Activated CD8-positive, alpha-beta T cell treated with anti-CD3 and anti-CD28 coated beads, Interleukin-2, amount 10 ng/mL, durations not matched to agents 7 days and 5 days (primary cell): ENCODE data around the gene ETV6. TPM values are rescaled to one million over a fixed set of nuclear protein-coding genes. Genes with fewer than 3 reads are reported as not detected.

Experiments
- ATAC-seq: fragments of 150-1000 bp; cut with Tn5 transposase; one replicate; pipeline ENCODE4 v1.10.0; 2021; ENCODE audit warnings: moderate library complexity
- CTCF ChIA-PET: fragments of 350-600 bp; sonication (Branson Sonifier 250); formaldehyde crosslinking; loops from one replicate; lab custom pipeline; 2021; ENCODE audit warnings: antibody characterized with exemption; lab: Charles Lee
- POLR2A ChIA-PET: fragments of 350-600 bp; sonication (Branson Sonifier 250); formaldehyde crosslinking; loops from one replicate; lab custom pipeline; 2021; ENCODE audit warnings: antibody characterized with exemption; lab: Charles Lee
- DNase-seq: peaks from one replicate; pipeline ENCODE4 v3.0.0-alpha.2; 2020
- H3K27ac Mint-ChIP-seq: one replicate; pipeline ENCODE4 v1.8.0; 2021; ENCODE audit warnings: mild to moderate bottlenecking, mixed read lengths
- H3K27me3 Mint-ChIP-seq: one replicate; pipeline ENCODE4 v1.8.0; 2021; ENCODE audit warnings: low read depth, mixed read lengths
- H3K36me3 Mint-ChIP-seq: one replicate; pipeline ENCODE4 v1.8.0; 2021; ENCODE audit warnings: low read depth, mixed read lengths
- H3K4me1 Mint-ChIP-seq: one replicate; pipeline ENCODE4 v1.8.0; 2021; ENCODE audit warnings: low read depth, mixed read lengths
- H3K4me3 Mint-ChIP-seq: one replicate; pipeline ENCODE4 v1.8.0; 2021; ENCODE audit warnings: mild to moderate bottlenecking, mixed read lengths
- H3K9me3 Mint-ChIP-seq: one replicate; pipeline ENCODE4 v1.8.0; 2022; ENCODE audit warnings: mixed read lengths; ENCODE audit not compliant: insufficient read depth
- total RNA-seq, 2 experiments: library from RNA; stranded (reverse); gene quantifications; one replicate each; pipeline ENCODE4 v1.2.3, GENCODE V29; 2021

The ETV6 gene
- total RNA-seq, 2 experiments from 2014 or later = 22.1 to 26.1 TPM

DNA sequence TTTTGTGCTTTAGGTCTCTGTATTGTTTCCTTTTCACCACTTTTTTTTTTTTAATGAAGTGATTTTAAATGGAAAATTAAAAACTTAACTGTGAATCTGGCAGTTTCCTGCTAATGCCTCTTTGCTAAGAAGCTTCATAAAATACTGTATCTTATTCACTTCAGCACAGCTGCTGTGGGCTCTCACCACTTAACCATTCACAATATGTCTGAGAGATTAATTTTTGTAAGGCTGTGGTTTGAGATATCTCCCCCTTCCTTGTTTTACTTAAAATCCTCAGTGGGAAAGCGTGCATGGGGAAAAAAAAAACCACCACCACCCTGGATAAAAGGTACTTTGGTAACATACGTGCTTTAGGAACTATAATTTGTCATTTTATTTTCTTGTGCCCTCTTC lies 115.9 kb downstream of the ETV6 start:
- Mint-ChIP-seq H3K27ac (peak overlapping the region; percentile 73), H3K36me3 (peaks cover 17% of the 10 kb centered on the region), H3K4me1 (peaks cover 61% of the 10 kb centered on the region), H3K27me3 (no peaks in the 10 kb centered on the region), H3K4me3 (peak overlapping the region; percentile 39), H3K9me3 (no peaks in the 10 kb centered on the region)
- ChIA-PET POLR2A (no interaction called here), CTCF (interaction anchor here (0.6 to 3.0 kb wide), 3 partner anchors 197 to 268 kb away, joined by 3 to 7 read pairs (median 4); no protein-coding TSS in a partner anchor)
- no peak for DNase-seq
- ATAC-seq = peak; percentile 27

DNA sequence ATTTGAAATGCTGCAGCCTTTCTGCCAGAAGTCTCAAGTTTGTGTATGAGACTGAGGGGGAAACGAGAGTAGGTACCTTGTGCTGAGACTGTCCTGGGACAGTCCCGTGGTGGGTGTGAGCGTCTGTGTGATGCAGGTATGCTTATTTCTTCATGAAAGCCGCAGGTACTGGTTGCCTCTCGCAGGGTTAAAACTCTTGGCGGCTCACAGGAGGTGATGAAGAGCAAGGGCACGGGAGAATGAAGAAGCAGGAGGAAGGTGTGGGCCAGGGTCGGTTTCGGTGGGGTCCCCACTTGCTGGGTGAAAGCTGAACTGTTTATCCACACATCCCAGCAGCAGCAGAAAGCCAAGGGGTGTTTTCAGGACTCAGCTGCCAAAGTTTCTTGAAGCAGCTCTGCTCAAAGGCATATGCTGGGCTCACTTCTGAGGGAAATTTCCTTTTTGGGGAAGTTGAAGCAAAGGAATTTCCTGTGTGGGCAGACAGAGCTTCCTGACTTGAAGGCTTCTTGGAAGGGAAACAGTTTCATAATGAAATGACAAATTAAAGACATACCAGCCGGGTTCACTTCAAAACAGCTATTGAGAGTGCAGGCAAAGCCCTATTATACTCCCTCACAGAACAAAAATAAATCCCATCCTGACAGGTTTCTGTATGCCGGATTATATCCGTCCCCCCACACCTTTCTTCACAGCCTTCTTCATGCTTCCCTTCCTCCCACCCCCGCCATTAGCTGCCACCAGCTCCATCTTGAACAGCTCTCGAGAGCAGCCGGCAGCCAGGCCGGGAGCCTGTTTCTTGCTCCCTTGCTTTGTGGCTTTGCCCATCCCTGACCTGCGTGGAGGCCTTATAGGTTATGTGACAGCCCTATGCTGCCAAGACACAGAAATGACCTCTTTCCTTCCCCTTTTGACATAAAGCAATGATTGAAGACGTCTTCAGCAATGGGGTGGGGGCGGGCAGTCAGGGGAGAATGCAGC lies 116.6 kb downstream of the ETV6 start:
- ChIA-PET CTCF (interaction anchor here (0.8 to 3.0 kb wide), 3 partner anchors 243 to 267 kb away, joined by 3 to 7 read pairs (median 6); no protein-coding TSS in a partner anchor), POLR2A (interaction anchor here (0.6 kb wide), 1 partner anchor 39 kb away, joined by 3 read pairs; no protein-coding TSS in a partner anchor)
- Mint-ChIP-seq H3K27ac (peak overlapping the region; percentile 73), H3K36me3 (peaks cover 19% of the 10 kb centered on the region), H3K9me3 (no peaks in the 10 kb centered on the region), H3K4me1 (peaks cover 62% of the 10 kb centered on the region), H3K4me3 (peak overlapping the region; percentile 39), H3K27me3 (no peaks in the 10 kb centered on the region)
- peak; percentile 44 for DNase-seq
- peak; percentile 78 for ATAC-seq

DNA sequence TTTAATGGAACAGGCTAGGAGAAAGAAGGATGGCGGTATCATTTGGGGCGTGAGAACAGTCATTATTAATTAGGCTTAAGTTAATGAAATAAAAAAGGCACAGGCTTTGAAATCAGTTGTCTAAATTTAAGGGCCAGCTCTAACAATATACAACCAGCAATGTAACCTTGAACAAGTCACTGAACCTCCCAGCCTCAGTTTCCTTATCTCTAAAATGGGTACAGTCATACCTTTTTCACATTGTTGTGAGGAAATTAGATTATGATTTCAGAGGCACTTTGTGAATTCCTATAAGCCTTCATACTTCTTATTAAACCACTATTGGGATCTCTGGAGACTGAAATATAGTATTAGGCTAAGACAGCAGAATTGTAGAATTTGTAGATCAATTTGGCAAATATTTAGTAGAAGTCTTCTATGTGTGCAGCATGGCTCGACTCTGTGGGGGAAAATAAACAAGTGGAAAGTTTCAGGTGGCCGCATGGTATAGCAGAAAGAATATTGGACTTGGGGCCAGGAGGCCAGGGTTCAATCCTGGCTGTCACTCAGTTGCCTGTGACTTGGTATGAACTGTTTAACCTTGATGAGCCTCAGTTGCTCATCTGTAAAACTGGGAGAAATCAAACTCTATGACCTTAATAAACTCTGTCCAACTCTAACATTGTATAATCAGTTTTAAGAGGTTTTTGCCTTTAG lies 117.7 kb downstream of the ETV6 start:
- peaks cover 19% of the 10 kb centered on the region for H3K36me3 Mint-ChIP-seq
- no peak for ATAC-seq
- POLR2A ChIA-PET = no interaction called here

DNA sequence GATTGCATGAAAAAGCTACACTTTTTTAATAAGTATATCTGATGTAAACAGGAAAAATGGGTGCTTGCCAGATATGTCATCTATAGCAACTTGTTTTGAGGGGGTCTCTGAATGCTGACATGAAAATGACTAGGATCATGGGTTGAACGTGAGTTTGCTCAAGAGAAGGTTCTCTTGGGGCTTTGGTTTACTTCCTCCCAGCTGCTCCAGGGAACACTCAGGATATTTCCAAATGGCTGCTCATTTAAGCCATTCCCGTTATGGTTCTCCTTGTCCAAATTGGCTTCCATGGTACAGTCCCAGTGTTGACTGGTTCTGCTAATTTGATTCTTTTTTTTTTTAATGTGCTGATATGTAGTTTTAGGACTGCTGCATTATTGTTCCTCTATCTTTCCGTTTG lies 118.3 kb downstream of the ETV6 start:
- ChIA-PET CTCF (no interaction called here), POLR2A (no interaction called here)
- Mint-ChIP-seq H3K27me3 (no peaks in the 10 kb centered on the region), H3K4me1 (peaks cover 60% of the 10 kb centered on the region), H3K36me3 (peaks cover 24% of the 10 kb centered on the region), H3K9me3 (peaks cover 5% of the 10 kb centered on the region), H3K27ac (no peak overlapping the region), H3K4me3 (no peak overlapping the region)
- DNase-seq = no peak
- ATAC-seq = no peak

More for the DNA sequence above, 117.7 kb downstream of the ETV6 start:
- H3K27ac Mint-ChIP-seq = peak overlapping the region; percentile 73
- peaks cover 64% of the 10 kb centered on the region for H3K4me1 Mint-ChIP-seq
- no peaks in the 10 kb centered on the region for H3K9me3 Mint-ChIP-seq
- no peak for DNase-seq
- no peak overlapping the region for H3K4me3 Mint-ChIP-seq
- H3K27me3 Mint-ChIP-seq = no peaks in the 10 kb centered on the region
- CTCF ChIA-PET = interaction anchor here (0.6 to 1.3 kb wide), 2 partner anchors 110 to 242 kb away, joined by 3 read pairs; no protein-coding TSS in a partner anchor

DNA sequence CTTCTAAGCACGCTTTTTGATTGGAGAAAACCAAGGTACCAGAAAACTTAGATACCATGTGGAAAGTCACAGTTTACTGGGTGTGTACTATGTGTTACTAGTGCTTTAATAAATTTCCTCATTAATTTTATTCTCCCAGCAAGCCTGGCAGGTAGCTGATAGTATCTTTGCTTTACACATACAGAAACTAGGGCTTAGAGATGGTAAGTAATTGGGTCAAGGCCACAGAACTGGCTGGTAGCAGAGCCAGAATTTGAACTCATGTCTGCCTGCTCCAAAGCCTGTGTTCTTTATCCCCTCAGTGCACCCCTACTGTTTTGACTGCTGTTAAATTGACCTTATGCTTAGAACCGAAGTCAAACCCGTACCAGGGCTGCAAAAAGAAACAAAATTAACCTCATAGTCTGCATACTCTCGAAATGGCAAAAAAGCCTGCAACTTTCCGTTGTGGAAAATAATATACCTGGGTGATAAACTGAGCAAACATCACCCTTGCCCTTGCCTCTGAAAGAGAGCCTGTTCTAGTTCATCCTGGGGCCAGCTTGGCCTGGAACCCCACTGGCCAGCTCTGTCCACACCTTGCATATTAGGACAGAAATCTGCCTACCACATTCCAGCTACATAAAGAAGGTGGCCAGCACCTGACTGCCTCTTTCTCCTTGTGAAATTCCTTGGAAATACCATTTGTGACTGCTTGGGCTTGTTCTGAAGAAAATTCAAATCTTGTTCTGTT lies 118.9 kb downstream of the ETV6 start:
- peaks cover 24% of the 10 kb centered on the region for H3K36me3 Mint-ChIP-seq
- DNase-seq (no peak), ATAC-seq (no peak)
- H3K27me3 Mint-ChIP-seq = no peaks in the 10 kb centered on the region
- ChIA-PET POLR2A (interaction anchor here (0.6 kb wide), 1 partner anchor 310 kb away, joined by 3 read pairs; no protein-coding TSS in a partner anchor), CTCF (interaction anchor here (1.3 kb wide), 1 partner anchor 264 kb away, joined by 4 read pairs; no protein-coding TSS in a partner anchor)
- H3K4me1 Mint-ChIP-seq = peaks cover 59% of the 10 kb centered on the region
- H3K4me3 Mint-ChIP-seq = no peak overlapping the region
- H3K9me3 Mint-ChIP-seq = peaks cover 5% of the 10 kb centered on the region
- no peak overlapping the region for H3K27ac Mint-ChIP-seq

DNA sequence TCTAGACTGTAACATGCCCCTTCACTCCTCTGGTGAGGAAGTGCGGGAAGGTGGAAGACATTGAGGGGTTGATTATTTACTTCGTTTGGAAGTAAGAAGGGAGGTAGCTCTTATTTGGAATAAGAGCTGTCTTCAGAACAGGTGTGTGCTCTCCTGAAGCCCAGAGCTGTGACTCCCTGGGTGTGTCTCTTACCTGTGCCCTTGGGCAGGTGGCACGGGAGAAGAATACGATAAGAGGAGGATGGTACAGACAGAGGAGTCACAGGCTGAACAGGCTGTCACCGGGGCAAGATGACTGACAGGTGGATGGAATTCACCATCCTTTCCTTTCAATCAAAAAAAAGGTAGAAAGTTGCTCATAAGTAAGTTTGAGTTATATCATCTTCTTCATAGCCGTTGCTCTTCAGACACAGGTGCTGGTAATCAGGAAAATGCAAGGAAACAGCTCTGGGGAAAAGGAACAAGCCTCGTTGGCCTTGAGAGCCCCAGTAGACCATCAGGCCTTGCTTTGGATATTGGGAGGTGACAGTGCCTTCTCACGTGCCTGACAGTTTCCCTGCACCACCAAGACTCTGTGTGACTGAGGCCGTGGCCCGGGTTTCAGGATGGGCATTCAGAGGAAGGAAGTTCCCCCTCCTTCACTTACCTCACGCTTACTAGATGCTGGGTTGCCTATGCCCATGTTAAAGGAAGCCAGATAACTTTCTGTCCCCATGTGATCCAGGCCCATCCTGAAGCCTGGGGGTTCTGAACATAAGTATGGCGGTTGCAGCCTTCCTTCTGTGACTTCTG lies 120.4 kb downstream of the ETV6 start:
- ATAC-seq (no peak), DNase-seq (no peak)
- ChIA-PET POLR2A (interaction anchor here (1.3 kb wide), 1 partner anchor 10 kb away, joined by 3 read pairs; no protein-coding TSS in a partner anchor), CTCF (no interaction called here)
- Mint-ChIP-seq H3K27ac (peak overlapping the region; percentile 53), H3K4me1 (peaks cover 63% of the 10 kb centered on the region), H3K9me3 (peaks cover 5% of the 10 kb centered on the region), H3K27me3 (no peaks in the 10 kb centered on the region), H3K4me3 (no peak overlapping the region), H3K36me3 (peaks cover 30% of the 10 kb centered on the region)

DNA sequence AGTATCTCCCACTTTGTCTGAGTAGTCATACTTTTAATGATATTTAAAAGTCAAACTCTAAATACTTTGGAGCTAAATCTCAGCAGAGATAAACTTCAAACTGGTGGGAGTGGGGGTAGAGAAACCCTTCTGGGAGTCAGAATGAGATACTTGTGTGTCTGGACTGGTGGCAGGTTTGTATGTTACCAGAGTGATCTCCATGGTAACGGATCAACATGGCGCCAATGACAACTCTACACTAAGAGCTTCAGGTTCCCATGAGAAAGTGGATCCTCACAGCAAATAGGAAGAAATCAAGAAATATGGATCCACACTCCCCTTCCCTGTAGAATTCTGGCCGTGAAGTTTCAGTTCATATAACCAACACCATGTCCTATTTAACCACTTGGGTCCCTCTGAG lies 121.9 kb downstream of the ETV6 start:
- H3K36me3 Mint-ChIP-seq = peaks cover 30% of the 10 kb centered on the region
- no peaks in the 10 kb centered on the region for H3K27me3 Mint-ChIP-seq
- H3K9me3 Mint-ChIP-seq = peaks cover 5% of the 10 kb centered on the region
- no peak for DNase-seq
- no peak overlapping the region for H3K27ac Mint-ChIP-seq
- H3K4me1 Mint-ChIP-seq = peaks cover 48% of the 10 kb centered on the region
- ATAC-seq = no peak
- H3K4me3 Mint-ChIP-seq = no peak overlapping the region
- ChIA-PET POLR2A (no interaction called here), CTCF (interaction anchor here (1.5 kb wide), 1 partner anchor 44 kb away, joined by 3 read pairs; no protein-coding TSS in a partner anchor)

DNA sequence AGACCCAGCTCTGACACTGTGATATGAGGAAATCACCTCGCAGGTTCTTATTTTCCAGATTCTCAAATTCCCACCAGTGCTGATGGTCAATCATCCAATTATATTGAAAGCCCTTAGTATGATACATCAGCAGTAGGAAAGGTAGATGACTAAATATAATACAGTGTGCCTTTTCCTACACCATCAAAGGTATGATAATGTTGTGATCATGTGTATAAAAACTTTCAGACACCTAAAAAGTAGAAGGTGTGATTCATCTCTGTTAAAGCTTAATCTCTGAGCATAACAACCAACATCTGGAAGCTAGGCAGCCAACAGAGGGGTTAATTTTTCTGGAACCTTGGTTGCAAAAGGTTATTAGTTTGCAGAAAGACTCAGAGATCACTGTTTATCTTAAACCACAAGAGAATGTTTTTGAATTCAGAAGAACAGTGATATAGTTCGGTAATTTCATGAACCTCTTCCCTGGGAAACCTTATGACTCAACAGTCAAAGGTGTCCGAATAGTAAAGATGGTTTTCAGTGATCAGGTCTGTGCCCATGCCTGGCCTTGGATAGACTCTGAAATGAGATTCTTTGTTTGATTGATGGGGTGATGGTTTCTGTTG lies 122.5 kb downstream of the ETV6 start:
- ATAC-seq = no peak
- H3K36me3 Mint-ChIP-seq = peaks cover 30% of the 10 kb centered on the region
- no peak overlapping the region for H3K27ac Mint-ChIP-seq

DNA sequence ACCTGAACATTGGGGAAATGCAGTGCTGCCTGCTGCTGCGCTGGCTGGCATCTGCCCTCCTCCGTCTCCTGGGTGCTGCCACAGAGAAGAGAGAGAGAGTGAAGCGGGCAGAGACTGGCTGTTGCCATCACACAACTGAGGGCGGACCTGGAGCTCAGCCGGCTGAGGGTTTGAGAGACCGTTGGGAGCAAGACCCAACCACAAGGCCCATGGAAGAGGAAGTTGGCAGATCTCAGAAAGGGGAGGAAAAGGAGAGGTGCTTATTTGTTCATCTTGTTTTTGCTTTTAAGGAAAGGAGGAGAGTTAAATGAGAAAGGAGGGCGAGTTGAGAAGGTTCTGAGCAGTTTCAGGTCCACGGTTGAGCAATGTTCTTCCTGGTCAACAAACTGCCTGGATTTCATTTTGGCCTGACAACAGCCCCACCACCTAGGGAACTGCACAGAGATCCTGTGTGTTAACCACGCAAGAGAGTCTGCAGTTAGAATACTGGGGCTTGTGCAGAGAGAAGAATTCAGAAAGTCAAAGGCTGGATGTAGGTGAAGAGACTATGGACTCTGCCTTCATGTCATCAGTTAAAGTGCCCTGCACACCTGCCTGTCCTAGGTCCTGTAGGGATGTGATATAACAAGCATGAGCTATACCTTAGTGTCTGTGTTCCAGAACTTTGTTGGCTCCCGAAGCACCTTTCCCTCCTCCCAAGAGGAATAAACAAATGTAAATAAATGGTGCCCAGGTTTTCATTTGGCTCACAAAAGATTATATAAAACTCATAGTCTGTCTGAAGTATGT lies 124.6 kb downstream of the ETV6 start:
- Mint-ChIP-seq H3K36me3 (peaks cover 33% of the 10 kb centered on the region), H3K9me3 (peaks cover 5% of the 10 kb centered on the region), H3K27me3 (no peaks in the 10 kb centered on the region), H3K4me3 (no peak overlapping the region), H3K27ac (no peak overlapping the region), H3K4me1 (peaks cover 47% of the 10 kb centered on the region)
- no peak for DNase-seq
- POLR2A ChIA-PET = interaction anchor here (0.5 kb wide), 1 partner anchor 181 kb away, joined by 3 read pairs; no protein-coding TSS in a partner anchor
- ATAC-seq = no peak
- CTCF ChIA-PET = no interaction called here

More for the DNA sequence above, 122.5 kb downstream of the ETV6 start:
- H3K9me3 Mint-ChIP-seq = peaks cover 5% of the 10 kb centered on the region
- no peak overlapping the region for H3K4me3 Mint-ChIP-seq
- CTCF ChIA-PET = interaction anchor here (1.5 kb wide), 1 partner anchor 45 kb away, joined by 3 read pairs; no protein-coding TSS in a partner anchor
- no peaks in the 10 kb centered on the region for H3K27me3 Mint-ChIP-seq
- POLR2A ChIA-PET = no interaction called here
- no peak for DNase-seq
- H3K4me1 Mint-ChIP-seq = peaks cover 42% of the 10 kb centered on the region
